ENCODE measurements around the gene TBC1D2.

DNA sequence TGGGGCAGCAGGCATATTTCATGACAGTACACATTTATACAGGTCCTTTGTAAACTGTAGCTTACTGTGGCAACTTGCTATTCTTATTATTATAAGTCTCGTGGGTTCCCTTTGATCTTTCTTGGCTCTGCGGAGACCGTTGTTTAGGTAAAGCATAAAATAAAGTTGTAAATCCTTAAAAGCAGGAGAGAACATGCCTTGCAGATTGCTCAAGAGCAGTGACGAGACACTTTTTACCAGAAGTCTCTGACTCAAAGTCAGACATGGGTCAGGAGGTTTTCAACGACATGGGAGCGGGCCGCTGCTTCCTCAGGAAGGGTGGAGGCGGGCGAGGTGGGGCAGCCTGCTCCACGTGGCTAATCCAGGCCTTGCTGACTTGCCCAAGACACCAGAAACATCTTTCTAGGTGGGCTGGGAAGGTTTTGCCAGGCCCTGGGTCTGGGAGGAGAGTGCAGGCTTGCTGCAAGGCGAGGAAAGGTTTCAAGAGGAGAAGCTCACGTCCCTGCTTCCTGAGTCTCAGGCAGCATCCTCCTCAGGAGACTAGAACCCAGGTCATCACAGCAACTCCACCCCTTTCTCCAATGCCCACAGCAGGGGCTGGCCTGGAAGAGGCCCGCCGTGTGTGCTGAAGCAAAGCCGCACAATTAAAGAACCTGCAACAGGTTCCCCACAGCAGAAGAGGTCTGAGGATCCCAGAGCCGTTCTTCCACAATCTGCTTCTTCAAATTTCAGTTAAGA, 6.5 kb downstream of the TBC1D2 start:
- TF ChIP-seq, protein P1, sequence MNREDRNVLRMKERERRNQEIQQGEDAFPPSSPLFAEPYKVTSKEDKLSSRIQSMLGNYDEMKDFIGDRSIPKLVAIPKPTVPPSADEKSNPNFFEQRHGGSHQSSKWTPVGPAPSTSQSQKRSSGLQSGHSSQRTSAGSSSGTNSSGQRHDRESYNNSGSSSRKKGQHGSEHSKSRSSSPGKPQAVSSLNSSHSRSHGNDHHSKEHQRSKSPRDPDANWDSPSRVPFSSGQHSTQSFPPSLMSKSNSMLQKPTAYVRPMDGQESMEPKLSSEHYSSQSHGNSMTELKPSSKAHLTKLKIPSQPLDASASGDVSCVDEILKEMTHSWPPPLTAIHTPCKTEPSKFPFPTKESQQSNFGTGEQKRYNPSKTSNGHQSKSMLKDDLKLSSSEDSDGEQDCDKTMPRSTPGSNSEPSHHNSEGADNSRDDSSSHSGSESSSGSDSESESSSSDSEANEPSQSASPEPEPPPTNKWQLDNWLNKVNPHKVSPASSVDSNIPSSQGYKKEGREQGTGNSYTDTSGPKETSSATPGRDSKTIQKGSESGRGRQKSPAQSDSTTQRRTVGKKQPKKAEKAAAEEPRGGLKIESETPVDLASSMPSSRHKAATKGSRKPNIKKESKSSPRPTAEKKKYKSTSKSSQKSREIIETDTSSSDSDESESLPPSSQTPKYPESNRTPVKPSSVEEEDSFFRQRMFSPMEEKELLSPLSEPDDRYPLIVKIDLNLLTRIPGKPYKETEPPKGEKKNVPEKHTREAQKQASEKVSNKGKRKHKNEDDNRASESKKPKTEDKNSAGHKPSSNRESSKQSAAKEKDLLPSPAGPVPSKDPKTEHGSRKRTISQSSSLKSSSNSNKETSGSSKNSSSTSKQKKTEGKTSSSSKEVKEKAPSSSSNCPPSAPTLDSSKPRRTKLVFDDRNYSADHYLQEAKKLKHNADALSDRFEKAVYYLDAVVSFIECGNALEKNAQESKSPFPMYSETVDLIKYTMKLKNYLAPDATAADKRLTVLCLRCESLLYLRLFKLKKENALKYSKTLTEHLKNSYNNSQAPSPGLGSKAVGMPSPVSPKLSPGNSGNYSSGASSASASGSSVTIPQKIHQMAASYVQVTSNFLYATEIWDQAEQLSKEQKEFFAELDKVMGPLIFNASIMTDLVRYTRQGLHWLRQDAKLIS (CRISPR knock-in tag; IDR thresholded peaks at IDR 0.05): no peak
- TF ChIP-seq KDM5A (IDR thresholded peaks at IDR 0.05; ENCODE audit: borderline replicate concordance, low read length): no peak
- TF ChIP-seq, protein P2, sequence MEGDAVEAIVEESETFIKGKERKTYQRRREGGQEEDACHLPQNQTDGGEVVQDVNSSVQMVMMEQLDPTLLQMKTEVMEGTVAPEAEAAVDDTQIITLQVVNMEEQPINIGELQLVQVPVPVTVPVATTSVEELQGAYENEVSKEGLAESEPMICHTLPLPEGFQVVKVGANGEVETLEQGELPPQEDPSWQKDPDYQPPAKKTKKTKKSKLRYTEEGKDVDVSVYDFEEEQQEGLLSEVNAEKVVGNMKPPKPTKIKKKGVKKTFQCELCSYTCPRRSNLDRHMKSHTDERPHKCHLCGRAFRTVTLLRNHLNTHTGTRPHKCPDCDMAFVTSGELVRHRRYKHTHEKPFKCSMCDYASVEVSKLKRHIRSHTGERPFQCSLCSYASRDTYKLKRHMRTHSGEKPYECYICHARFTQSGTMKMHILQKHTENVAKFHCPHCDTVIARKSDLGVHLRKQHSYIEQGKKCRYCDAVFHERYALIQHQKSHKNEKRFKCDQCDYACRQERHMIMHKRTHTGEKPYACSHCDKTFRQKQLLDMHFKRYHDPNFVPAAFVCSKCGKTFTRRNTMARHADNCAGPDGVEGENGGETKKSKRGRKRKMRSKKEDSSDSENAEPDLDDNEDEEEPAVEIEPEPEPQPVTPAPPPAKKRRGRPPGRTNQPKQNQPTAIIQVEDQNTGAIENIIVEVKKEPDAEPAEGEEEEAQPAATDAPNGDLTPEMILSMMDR (CRISPR knock-in tag; IDR thresholded peaks at IDR 0.05): no peak
- TF ChIP-seq HDAC6 (IDR thresholded peaks at IDR 0.05; ENCODE audit: low read depth, low read length): no peak
- TF ChIP-seq NFE2 (CRISPR knock-in tag; IDR thresholded peaks at IDR 0.05): no peak
- TF ChIP-seq CHD4 (IDR thresholded peaks at IDR 0.05; ENCODE audit: borderline replicate concordance, low read length): no peak
- TF ChIP-seq SCMH1 (CRISPR knock-in tag; IDR thresholded peaks at IDR 0.05; ENCODE audit: borderline replicate concordance): no peak
- no peak for TF ChIP-seq ARHGAP35 (CRISPR knock-in tag; IDR thresholded peaks at IDR 0.05; ENCODE audit: borderline replicate concordance)
- TF ChIP-seq TCF12 (IDR thresholded peaks at IDR 0.05): no peak
- TF ChIP-seq TCF12 (CRISPR knock-in tag; IDR thresholded peaks at IDR 0.05): no peak
- TF ChIP-seq TARDBP (CRISPR knock-in tag; IDR thresholded peaks at IDR 0.05): no peak

Measured in HepG2 (cell line).